Non-pigmented ciliary epithelial cell (primary cell): ENCODE results near the gene STAG1.
"Not testable (repeated sequence)": the region's sequence is repeated elsewhere in the genome, so short reads cannot be mapped to it uniquely, and the experiment has no call there.

Experiments
- DNase-seq: peaks from one replicate; pipeline ENCODE4 v3.0.0-alpha.2; 2010; ENCODE audit warnings: low read depth

STAG1 gene

GRCh38 chr3:136703429-136703828 lies 48.7 kb downstream of the STAG1 start:
- DNase-seq: no peak

GRCh38 chr3:136699271-136699828 lies 52.8 kb downstream of the STAG1 start:
- DNase-seq: no peak

GRCh38 chr3:136698361-136698760 lies 53.8 kb downstream of the STAG1 start:
- DNase-seq: no peak

GRCh38 chr3:136696797-136697196 lies 55.4 kb downstream of the STAG1 start:
- DNase-seq: no peak

DNA sequence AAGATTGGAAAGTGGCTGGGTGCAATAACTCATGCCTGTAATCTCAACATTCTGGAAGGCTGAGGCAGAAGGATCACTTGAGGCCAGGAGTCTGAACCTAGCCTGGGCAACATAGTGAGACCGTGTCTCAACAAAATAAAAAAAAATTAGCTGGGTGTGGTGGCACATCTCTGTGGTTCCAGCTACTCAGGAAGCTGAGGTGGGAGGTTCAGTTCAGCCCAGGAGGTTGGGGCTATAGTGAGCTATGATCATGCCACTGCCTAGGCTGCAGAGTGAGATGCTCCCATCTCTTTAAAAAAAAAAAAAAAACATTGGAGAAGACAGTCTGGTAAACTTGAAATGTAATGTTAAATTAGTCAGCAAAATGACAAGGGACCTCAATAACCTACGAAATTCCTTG lies 57.9 kb downstream of the STAG1 start:
- no peak for DNase-seq

- DNase-seq: no peak
These were observed 61.6 kb downstream of the STAG1 start for GRCh38 chr3:136690599-136690998.

DNA sequence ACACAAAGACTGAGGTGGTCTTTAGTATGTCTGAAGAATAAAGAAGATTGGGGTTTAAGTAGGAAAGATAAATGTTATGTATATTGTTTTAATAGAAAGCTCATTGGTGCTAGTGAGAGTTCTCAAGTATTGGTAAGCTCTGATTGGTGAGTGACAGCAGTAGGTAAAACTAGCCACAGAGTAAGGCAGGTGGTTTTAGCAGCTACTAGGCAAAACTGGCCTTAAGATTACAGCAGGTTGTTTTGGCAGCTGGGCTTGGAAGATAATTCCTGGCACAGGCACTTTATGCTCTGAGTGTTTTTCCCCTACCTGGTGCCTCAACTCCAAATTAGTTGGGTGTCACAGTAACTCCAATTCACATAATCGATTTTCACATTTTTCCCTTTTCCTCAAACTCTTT lies 66.3 kb downstream of the STAG1 start:
- DNase-seq: no peak

DNA sequence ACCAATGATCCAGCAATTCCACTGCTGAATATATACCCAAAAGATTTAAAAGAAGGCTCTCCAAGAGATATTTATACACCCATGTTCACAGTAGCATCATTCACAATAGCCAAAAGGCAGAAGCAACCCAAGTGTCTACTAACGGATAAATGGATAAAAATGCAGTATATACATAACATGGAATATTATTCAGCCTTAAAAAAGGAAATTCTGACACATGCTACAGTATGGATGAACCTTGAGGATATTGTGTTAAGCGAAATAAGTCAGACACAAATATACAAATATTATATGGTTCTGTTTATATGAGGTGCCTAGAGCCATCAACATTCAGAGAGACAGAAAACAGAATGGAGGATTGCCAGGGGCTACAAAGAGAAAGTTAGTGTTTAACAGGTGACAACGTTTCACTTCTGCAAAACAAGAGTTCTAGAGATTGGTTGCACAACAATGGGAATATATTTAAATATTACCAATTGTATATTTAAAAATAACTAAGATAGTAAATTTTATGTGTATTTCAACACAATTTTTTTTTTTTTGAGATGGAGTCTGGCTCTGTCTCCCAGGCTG lies 69.4 kb downstream of the STAG1 start:
- no peak for DNase-seq

DNA sequence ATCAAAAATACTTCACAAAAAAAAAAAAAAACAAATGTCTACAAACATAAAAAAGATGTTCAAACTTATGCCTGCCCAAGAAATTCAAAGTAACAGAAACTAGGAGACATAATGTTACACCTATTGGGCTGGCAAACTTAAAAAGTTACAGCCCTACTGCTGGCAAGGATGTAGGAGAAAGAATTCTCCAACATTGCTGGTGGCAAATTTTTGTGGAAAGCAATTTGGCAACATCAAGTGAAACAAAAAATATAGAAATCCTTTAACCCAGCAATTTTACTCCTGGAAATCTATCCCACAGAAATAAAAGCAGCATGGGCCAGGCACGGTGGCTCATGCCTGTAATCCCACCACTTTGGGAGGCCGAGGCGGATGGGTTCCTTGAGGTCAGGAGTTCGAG lies 73.2 kb downstream of the STAG1 start:
- no peak for DNase-seq

DNA sequence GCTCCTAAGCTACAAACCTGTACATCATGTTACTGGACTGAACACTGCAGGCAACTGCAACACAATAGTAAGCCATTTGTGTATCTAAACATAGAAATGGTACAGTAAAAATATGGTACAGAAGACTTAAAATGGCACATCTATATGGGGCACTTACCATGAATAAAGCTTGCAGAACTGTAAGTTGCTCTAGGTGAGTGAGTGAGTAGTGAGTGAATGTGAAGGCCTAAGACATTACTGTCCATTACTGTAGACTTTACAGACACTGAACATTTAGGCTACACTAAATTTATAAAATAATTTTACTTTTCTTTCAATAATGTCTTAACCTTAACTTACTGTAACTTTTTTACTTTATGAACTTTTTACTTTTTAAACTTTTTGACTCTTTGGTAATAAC lies 76.2 kb downstream of the STAG1 start:
- no peak for DNase-seq

DNA sequence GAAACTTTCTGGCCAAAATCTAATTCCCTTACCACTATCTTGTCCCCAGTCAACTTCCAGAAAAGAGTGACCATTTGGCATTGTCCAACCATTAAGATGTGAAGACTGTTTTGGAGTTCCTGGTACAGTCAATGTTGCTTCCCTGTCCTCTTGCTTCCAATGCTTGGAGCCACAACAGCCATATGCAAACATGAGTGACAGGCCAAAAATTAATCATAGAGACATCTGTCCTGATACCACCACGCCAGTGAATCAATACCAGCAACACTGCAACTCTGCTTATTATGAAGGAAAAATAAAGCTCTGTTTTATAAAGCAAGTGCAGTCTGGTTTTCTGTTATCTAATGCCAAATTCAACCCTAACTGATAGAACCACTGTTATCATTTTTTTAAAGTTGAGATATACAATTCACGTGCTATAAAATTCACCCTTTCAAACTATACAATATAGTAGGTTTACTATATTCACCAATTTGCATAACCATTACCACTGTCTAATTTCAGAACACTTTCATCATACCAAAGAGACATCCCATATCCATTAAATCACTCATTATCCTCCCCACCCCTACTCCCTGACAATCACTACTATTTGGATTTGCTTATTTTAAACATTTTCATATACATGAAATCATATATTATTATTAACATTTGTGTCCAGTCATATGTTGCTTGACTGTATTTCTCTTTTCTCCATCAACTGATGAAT lies 76.9 kb downstream of the STAG1 start:
- DNase-seq: no peak

GRCh38 chr3:136672457-136672856 lies 79.7 kb downstream of the STAG1 start:
- DNase-seq: no peak

DNA sequence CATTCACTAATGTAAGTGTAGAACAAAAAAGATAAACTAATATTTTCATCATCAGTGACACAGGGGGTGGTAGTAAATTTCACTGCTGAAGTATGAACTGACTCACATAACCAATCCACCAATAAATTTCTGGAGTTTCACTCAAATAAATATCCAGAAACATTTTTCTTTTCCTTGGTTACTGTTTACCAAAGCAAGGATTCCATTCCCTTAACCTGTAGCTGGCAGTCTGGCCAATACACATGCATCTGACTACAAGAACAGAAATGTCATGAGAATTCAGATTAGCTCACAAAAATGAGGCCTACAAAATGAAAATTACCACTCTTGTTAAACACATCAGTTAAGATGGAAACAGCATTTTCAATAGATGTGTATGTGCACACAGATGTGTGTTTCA lies 80.3 kb downstream of the STAG1 start:
- peak; percentile 22 for DNase-seq

DNA sequence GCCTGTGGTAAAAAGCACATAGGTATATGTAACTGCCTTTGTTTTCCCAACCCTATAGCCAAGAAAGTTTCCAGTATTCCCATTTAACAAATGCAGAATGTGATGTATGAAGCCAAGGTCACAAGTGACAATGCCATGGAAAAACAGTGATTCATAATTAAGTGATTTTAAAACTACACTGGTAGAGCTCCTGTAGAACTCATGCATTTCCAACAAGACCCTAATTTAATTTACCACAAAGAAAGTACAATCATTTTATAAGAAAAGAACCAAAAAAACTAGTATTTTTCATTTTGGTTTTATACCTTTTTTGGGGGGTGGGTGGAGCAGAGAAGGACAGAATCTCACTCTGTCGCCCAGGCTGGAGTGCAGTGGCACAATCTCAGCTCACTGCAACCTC lies 82.0 kb downstream of the STAG1 start:
- no peak for DNase-seq

GRCh38 chr3:136667081-136667480 lies 85.1 kb downstream of the STAG1 start:
- no peak for DNase-seq

- DNase-seq: not testable (repeated sequence)
These were observed 85.9 kb downstream of the STAG1 start for GRCh38 chr3:136666301-136666700.

DNA sequence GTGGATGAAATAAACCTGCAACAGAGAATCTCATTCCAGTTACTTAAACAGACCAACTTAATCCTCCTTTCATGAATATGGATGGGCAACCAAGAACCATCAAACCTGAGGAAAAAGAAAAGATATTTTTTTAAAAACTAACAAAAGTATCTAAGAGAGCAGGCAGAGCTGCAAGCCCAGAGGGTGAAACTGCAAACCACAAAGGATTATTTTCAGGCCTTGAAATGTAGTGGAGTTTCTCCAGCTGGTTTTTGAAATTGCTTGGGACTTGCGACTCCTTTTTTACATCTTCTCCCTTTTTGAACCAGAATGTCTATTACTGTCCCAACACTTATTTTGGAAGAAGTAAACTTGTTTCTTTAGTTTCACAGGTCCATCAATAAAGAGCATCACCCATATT lies 87.4 kb downstream of the STAG1 start:
- DNase-seq: no peak

DNA sequence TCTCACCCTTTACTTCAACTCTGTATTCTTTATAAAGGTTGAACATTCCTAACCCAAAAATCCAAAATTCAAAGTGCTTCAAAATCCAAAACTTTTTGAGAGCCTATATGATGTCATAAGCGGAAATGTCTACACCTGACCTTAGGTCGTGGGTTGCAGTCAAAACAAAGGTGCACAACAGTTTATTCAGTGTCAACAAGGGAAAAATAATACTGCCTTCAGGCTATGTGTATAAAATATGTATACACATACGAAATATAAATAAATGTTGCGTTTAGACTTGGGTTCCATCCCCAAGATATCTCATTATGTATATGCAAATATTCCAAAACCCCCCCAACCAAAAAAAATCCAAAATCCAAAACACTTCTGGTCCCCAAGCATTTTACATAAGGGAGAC lies 90.9 kb downstream of the STAG1 start:
- no peak for DNase-seq

DNA sequence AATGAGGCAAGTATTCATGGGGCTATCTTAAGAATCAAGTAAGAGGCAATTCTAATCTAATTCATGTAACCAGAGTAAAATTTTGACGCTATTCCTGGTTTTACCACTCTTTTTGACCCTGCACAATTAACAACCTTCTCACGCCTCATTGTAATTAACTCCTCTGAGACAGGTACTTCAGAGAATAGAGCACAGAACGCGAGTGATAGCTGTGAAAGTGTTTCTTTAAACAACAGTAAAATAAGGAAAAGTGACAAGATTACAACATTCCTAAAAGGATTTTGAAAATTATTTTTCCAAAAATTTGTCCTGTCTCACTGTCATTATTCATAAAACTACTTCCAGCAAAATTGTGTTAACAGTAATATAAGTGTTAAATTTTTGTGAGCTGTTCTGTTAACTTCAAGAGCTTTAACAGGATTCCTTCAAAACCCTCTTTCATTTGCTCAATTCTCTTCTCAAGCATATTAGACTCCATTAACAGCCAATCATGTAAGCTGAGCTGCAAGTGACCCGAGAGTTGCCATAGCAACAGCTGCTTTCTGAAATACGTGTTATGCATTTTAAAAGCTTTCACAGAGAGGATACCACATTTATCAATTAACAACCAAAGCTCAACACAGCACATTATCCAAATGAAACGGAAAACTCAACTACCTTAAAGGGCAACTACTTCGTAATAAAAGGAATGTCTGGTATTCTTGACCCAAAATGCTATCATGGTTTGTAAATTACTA lies 93.1 kb downstream of the STAG1 start:
- peak; percentile 54 for DNase-seq

- DNase-seq: no peak
These were observed 94.7 kb downstream of the STAG1 start for GRCh38 chr3:136657526-136657925.

DNA sequence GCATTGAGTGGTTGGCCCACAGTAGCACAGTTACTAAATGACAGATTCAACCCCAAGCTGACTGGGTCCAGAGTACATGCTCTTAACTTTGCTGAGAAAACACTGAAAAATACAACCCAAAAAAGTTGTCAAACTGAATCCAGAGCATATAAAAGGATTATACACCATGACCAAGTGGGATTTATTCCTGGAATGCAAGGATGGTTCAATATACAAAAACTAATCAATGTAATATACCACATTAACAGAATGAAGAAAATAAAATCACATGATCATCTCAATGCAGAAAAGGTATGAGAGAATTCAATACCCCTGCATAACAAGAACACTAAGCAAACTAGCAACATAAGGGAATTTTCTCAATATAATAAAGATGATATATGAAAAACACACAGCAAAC lies 98.5 kb downstream of the STAG1 start:
- DNase-seq: no peak

GRCh38 chr3:136651581-136651980 lies 100.6 kb downstream of the STAG1 start:
- DNase-seq: no peak

GRCh38 chr3:136650461-136650860 lies 101.7 kb downstream of the STAG1 start:
- DNase-seq: no peak
